Astrocyte of the spinal cord (primary cell): ENCODE data around the gene HOXD12.
A peak's percentile ranks its signal among the peaks of the same experiment; 100 is the strongest.

Source experiments
- DNase-seq: peaks from one replicate; pipeline ENCODE4 v3.0.0; 2011; ENCODE audit warnings: low read depth, low spot score
- H3K4me3 ChIP-seq: 2 replicates; pipeline ENCODE4 v1.5.1; 2011; ENCODE audit warnings: low read depth, mild to moderate bottlenecking, low read length, moderate library complexity
- CTCF ChIP-seq: IDR thresholded peaks from 2 replicates; pipeline ENCODE4 v1.5.1; 2012; ENCODE audit warnings: low read depth, mild to moderate bottlenecking, low read length, inconsistent platforms
- in situ Hi-C: cut with HindIII; loops from 2 replicates; pipeline ENCODE4 v1.10.0; 2017; ENCODE audit warnings: low sequenced_read_pairs

HOXD12 gene

GRCh38 chr2:176095421-176095820 lies 4.2 kb upstream of the HOXD12 start:
- TF ChIP-seq CTCF = no peak
- DNase-seq = no peak
- H3K4me3 ChIP-seq = no peak overlapping the region
- in situ Hi-C loops = no loop called here

- no peak for TF ChIP-seq CTCF
- no peak overlapping the region for H3K4me3 ChIP-seq
- peak; percentile 40 for DNase-seq
- in situ Hi-C loops = no loop called here
Observed at GRCh38 chr2:176096243-176096985, 3.2 kb upstream of the HOXD12 start.

GRCh38 chr2:176096986-176097819 lies 2.4 kb upstream of the HOXD12 start:
- peak overlapping the region; percentile 23 for H3K4me3 ChIP-seq
- TF ChIP-seq CTCF = peak; percentile 85
- peak; percentile 58 for DNase-seq
- in situ Hi-C loops = no loop called here

GRCh38 chr2:176097820-176098365 lies 1.7 kb upstream of the HOXD12 start:
- no peak for TF ChIP-seq CTCF
- in situ Hi-C loops = no loop called here
- no peak overlapping the region for H3K4me3 ChIP-seq
- no peak for DNase-seq

- DNase-seq = no peak
- TF ChIP-seq CTCF = no peak
- in situ Hi-C loops = no loop called here
- no peak overlapping the region for H3K4me3 ChIP-seq
Observed at GRCh38 chr2:176098366-176099158, 1.0 kb upstream of the HOXD12 start.

GRCh38 chr2:176099159-176099727 lies 352 bp upstream of the HOXD12 start:
- DNase-seq = no peak
- TF ChIP-seq CTCF = no peak
- no peak overlapping the region for H3K4me3 ChIP-seq
- in situ Hi-C loops = no loop called here
